Lung (tissue), 12 donors: ENCODE measurements around the gene CHPF2. TPM values are rescaled to one million over a fixed set of nuclear protein-coding genes. Genes with fewer than 3 reads are reported as not detected.
A peak's percentile ranks its signal among the peaks of the same experiment; 100 is the strongest.

ENCODE experiments used
- ATAC-seq: fragments of 200-7000 bp; cut with Tn5 transposase; one replicate; pipeline ENCODE4 v1.9.1; 2020; ENCODE audit warnings: moderate number of reproducible peaks; ENCODE audit not compliant: insufficient read depth, low FRiP score
- DNase-seq, 3 donors: peaks; one replicate each; pipeline ENCODE4 v3.0.0-alpha.2; 2013 to 2017
- H3K27ac ChIP-seq, 2 donors: one replicate each; pipeline ENCODE4 v1.5.1; 2013; ENCODE audit warnings: mild to moderate bottlenecking in 2 of 2, moderate library complexity in 2 of 2, control low read depth in 1 of 2, inconsistent platforms in 1 of 2, low read depth in 1 of 2, low read length in 1 of 2
- H3K27me3 ChIP-seq, 3 donors: one replicate each; pipeline ENCODE4 v1.5.1; 2013; ENCODE audit warnings: low read length in 2 of 3; ENCODE audit not compliant: control insufficient read depth in 3 of 3, insufficient read depth in 3 of 3
- H3K36me3 ChIP-seq, 4 donors: one replicate each; pipeline ENCODE4 v1.5.1; 2013; ENCODE audit warnings: low read length in 4 of 4, mild to moderate bottlenecking in 1 of 4, moderate library complexity in 1 of 4; ENCODE audit not compliant: control insufficient read depth in 4 of 4, insufficient read depth in 4 of 4
- H3K4me1 ChIP-seq, 5 donors: one replicate each; pipeline ENCODE4 v1.5.1; 2013; ENCODE audit warnings: low read length in 5 of 5, mild to moderate bottlenecking in 2 of 5, moderate library complexity in 1 of 5; ENCODE audit not compliant: control insufficient read depth in 5 of 5, insufficient read depth in 5 of 5
- H3K4me3 ChIP-seq: one replicate; pipeline ENCODE4 v1.5.1; 2013; ENCODE audit warnings: mild to moderate bottlenecking, control low read depth, moderate library complexity
- H3K9ac ChIP-seq, 2 donors: one replicate each; pipeline ENCODE4 v1.5.1; 2013; ENCODE audit warnings: low read length in 2 of 2, control low read depth in 1 of 2; ENCODE audit not compliant: insufficient read depth in 1 of 2
- H3K9me3 ChIP-seq, 4 donors: one replicate each; pipeline ENCODE4 v1.5.1; 2013; ENCODE audit warnings: low read length in 3 of 4, mild to moderate bottlenecking in 1 of 4, moderate library complexity in 1 of 4; ENCODE audit not compliant: control insufficient read depth in 4 of 4, insufficient read depth in 3 of 4
- WGBS, 2 donors: extraction: QIAGEN DNeasy Blood & Tissue Kit; methylation state at CpG; one replicate each; pipeline ENCODE4 v1.1.7; 2013; 5-methylcytosine and 5-hydroxymethylcytosine counted together
- polyA plus RNA-seq, 2 donors: library from polyadenylated mRNA; stranded (reverse); fragments of 200-250 nt; gene quantifications; one replicate each; pipeline ENCODE4 v1.2.1, GENCODE V29; 2013
- total RNA-seq, 2 donors: library from RNA; depleted of rRNA in 1 of 2; stranded (reverse); fragments of >200 nt in 1 of 2; gene quantifications; one replicate each; pipeline ENCODE4 v1.2.1, GENCODE V29; 2014 to 2021
- TF ChIP-seq, protein P1 (sequence below): IDR thresholded peaks from 2 replicates; pipeline ENCODE4 v1.5.1; 2012; ENCODE audit warnings: mild to moderate bottlenecking; ENCODE audit errors: control extremely low read depth, extremely low read depth
- donor health status: control.
- donor health status: control.
- donor health status: Bipolar disorder and iron deficiency.
- donor health status: healthy.
- donor health status: DM: yes; HTN: yes; CAD: no.

CHPF2 gene
- total and polyA plus RNA-seq, 4 donors, result 23.3 to 54.0 (median 35.0) TPM

DNA sequence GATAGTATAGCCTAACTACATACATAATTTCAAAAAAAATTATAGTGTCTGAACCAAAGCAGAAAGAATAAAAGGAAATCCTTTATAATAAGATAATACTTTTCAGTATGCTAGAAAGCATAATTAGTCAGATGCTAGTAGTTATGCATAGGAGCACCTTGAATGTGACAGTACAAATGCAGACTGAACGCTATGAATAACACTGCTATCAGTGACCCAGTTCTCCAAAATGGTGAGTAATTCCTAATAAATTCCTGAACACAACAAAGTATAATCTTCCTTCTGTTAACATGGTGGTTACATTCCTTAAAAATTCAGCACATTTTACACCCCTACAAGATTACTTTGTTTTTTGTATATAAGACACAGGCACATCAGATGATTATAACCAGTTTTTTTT lies 1.2 kb upstream of the CHPF2 start:
- Histone ChIP-seq H3K36me3 (peaks cover 0 to 14% (median 0%) of the 10 kb centered on the region in 4 donors), H3K9ac (no peak overlapping the region), H3K27ac (no peak overlapping the region), H3K27me3 (no peaks in the 10 kb centered on the region), H3K9me3 (no peaks in the 10 kb centered on the region), H3K4me1 (peaks cover 0 to 25% (median 6%) of the 10 kb centered on the region in 5 donors), H3K4me3 (no peak overlapping the region)
- no peak for DNase-seq
- WGBS, 2 donors, result 82 to 92% methylated on average over 1 of the region's 1 CpG
- ATAC-seq, result no peak
- TF ChIP-seq, protein P1, sequence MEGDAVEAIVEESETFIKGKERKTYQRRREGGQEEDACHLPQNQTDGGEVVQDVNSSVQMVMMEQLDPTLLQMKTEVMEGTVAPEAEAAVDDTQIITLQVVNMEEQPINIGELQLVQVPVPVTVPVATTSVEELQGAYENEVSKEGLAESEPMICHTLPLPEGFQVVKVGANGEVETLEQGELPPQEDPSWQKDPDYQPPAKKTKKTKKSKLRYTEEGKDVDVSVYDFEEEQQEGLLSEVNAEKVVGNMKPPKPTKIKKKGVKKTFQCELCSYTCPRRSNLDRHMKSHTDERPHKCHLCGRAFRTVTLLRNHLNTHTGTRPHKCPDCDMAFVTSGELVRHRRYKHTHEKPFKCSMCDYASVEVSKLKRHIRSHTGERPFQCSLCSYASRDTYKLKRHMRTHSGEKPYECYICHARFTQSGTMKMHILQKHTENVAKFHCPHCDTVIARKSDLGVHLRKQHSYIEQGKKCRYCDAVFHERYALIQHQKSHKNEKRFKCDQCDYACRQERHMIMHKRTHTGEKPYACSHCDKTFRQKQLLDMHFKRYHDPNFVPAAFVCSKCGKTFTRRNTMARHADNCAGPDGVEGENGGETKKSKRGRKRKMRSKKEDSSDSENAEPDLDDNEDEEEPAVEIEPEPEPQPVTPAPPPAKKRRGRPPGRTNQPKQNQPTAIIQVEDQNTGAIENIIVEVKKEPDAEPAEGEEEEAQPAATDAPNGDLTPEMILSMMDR, result no peak

DNA sequence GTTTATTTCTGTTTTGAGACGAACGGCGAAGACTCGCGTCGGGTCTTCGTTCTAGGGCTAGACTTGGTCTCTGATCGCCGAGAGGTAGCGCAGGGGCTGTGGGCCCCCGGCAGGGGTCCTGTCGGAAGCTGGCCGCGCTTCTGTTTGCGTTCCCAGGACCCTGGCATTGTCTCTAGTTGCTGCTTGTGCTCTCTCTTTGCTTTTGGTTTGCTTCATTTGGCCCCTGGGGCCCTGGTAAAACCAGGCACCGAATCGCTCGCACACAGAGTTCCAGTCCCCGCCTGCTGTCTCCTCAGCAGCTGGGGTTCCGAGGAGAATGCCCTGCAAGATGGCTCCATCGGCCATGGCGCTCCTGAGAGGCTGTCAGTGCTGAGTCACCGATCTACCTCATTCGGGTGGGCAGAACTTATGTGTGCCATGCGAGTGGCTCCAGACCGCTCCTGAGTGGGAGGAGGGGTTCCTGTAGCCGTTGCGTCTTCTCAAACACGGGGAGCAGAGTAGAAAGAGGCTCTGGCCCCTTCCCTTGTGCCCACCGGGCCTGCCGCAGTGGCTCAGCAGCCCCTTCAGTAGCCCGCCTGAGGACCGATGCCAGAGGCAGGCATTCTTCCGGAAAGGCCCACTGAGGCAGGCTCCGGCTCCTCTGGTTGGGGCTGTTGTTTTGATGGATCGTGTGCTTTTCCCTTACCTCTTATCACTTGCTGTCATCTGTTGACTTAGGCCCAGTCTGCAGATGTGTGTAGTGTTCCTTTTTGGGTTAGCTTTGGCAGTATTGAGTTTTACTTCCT lies 826 bp downstream of the CHPF2 start:
- H3K4me1 ChIP-seq, result peaks cover 0 to 13% (median 4%) of the 10 kb centered on the region in 5 donors
- no peaks in the 10 kb centered on the region for H3K27me3 ChIP-seq
- 3 to 5% methylated on average over 36 of the region's 36 CpGs for WGBS, 2 donors
- peak overlapping the region; percentile 37 to 46 for H3K9ac ChIP-seq
- DNase-seq (peak in 1 of 3 donors; percentile 16), ATAC-seq (peak; percentile 64)
- no peaks in the 10 kb centered on the region for H3K9me3 ChIP-seq
- peaks cover 0 to 33% (median 5%) of the 10 kb centered on the region in 4 donors for H3K36me3 ChIP-seq
- TF ChIP-seq, protein P1, result no peak
- peak overlapping the region; percentile 82 to 87 for H3K27ac ChIP-seq
- peak overlapping the region; percentile 98 for H3K4me3 ChIP-seq

DNA sequence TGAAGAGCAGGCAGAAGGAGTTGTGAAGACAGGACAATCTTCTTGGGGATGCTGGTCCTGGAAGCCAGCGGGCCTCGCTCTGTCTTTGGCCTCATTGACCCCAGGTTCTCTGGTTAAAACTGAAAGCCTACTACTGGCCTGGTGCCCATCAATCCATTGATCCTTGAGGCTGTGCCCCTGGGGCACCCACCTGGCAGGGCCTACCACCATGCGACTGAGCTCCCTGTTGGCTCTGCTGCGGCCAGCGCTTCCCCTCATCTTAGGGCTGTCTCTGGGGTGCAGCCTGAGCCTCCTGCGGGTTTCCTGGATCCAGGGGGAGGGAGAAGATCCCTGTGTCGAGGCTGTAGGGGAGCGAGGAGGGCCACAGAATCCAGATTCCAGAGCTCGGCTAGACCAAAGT lies 1.5 kb downstream of the CHPF2 start:
- Histone ChIP-seq H3K4me3 (no peak overlapping the region), H3K4me1 (peaks cover 0 to 11% (median 4%) of the 10 kb centered on the region in 5 donors), H3K9ac (no peak overlapping the region), H3K27ac (no peak overlapping the region), H3K27me3 (no peaks in the 10 kb centered on the region), H3K9me3 (no peaks in the 10 kb centered on the region), H3K36me3 (peaks cover 0 to 39% (median 7%) of the 10 kb centered on the region in 4 donors)
- WGBS, 2 donors, result 75 to 87% methylated on average over 9 of the region's 9 CpGs
- no peak for DNase-seq
- no peak for ATAC-seq
- TF ChIP-seq, protein P1, result no peak
